Liver (tissue), 3 donors: ENCODE results near the gene OPN4.

Experiments
- CTCF ChIP-seq: fragments of 150-350 bp; IDR thresholded peaks from 2 replicates; pipeline ENCODE4 v1.5.1; 2017; ENCODE audit warnings: improper control_type of control experiment, low read depth, low read length; ENCODE audit not compliant: missing input control
- EGR1 ChIP-seq, 2 donors: IDR thresholded peaks; 2 replicates each; pipeline ENCODE4 v1.6.1; 2016 to 2018; ENCODE audit warnings: antibody characterized with exemption in 2 of 2, low read depth in 2 of 2
- MAX ChIP-seq: IDR thresholded peaks from 2 replicates; pipeline ENCODE4 v1.6.1; 2016; ENCODE audit warnings: antibody characterized with exemption
- SP1 ChIP-seq: IDR thresholded peaks from 2 replicates; pipeline ENCODE4 v1.6.1; 2018; ENCODE audit warnings: antibody characterized with exemption, mild to moderate bottlenecking
- TAF1 ChIP-seq: conservative IDR thresholded peaks from 2 replicates; pipeline ENCODE4 v1.6.1; 2016; ENCODE audit warnings: antibody characterized with exemption, mild to moderate bottlenecking
- YY1 ChIP-seq: IDR thresholded peaks from 2 replicates; pipeline ENCODE4 v1.6.1; 2016; ENCODE audit warnings: antibody characterized with exemption, mild to moderate bottlenecking
- donor health status: healthy.
- donor health status: healthy.

GRCh38 chr10:86614853-86615252 is 39.5 kb upstream of the OPN4 start:
- TF ChIP-seq TAF1 (no peak), YY1 (no peak), SP1 (no peak), CTCF (no peak), MAX (no peak), EGR1 (IDR thresholded peaks at IDR 0.05; ENCODE audit: low read depth in 2 of 2) (no peak)
